HG02852 (cell line): Measurements from ENCODE around the gene CIROP.
"Not testable (repeated sequence)": the region's sequence is repeated elsewhere in the genome, so short reads cannot be mapped to it uniquely, and the experiment has no call there.

ENCODE experiments used
- ATAC-seq: cut with Tn5 transposase; IDR thresholded peaks from one replicate; pipeline ENCODE4 v1.9.1; 2021; ENCODE audit warnings: mild to moderate bottlenecking, moderate library complexity; ENCODE audit not compliant: unreplicated experiment

CIROP gene

DNA sequence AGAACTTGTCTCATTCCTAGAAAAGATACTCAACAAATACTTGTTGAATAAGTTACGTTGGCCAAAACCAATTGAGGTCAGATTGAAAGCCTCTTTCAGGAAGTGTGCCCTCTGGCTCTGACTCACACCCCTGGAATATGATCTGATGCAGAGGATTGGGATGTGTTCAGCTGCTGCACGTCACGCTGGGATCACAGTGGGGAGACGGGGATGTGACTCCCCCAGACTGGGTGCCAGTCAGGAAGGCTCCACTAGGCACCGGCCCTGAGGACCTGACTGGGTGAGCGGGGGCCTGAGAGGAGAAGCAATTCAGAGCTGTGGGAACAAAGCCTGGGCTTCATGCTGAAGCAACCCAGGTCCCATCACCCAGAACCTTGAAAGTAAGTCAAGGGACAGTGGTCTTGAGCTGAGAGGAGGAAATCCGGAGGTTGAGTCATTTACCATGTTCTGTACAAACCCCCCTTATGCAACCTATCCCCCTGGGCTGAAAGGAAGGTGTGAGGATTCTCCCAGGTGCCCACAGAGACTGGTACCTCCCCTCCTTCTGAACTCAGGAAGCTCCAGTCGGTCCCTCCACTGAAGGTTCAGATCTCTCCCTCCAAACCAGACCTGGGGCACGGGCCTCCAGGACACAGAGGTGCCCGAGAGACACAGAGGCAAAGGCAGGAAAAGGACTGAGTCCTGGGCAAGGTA lies 10.4 kb upstream of the CIROP start:
- ATAC-seq = no peak

DNA sequence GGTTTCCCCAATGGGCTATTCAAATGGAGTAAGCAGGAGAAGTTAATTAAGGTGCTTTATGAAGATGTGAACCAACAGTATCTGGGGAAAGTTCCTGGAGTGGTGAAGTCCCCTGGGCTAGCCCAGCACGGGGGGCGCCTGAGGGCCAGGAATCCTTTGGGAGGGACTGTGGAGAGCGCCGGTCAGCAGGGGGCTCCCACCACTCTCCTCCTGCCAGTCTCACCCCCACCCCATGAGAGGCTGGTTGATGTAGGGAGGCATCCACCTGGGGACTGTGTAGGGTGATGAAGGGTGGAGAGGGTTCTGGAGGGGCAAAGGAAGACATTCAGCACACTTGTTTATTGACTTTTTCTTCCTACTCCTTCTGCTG lies 9.9 kb upstream of the CIROP start:
- ATAC-seq = no peak

DNA sequence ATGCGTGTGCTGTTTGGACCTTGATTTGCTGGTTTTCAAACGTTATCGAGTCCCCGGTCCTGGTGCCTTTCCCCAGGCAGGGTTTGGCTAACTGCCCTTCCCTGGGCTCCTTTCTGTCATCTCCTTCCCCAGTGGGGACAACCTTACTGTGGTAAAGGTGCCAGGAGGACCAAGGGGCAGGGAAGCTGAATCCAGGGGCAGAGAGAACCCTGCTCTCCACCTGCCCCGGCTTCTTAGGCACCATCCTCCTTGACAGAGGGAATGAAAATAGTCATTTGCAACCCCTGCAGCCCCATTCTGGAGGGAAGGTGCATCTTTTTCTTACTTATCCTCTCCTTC lies 9.3 kb upstream of the CIROP start:
- no peak for ATAC-seq

DNA sequence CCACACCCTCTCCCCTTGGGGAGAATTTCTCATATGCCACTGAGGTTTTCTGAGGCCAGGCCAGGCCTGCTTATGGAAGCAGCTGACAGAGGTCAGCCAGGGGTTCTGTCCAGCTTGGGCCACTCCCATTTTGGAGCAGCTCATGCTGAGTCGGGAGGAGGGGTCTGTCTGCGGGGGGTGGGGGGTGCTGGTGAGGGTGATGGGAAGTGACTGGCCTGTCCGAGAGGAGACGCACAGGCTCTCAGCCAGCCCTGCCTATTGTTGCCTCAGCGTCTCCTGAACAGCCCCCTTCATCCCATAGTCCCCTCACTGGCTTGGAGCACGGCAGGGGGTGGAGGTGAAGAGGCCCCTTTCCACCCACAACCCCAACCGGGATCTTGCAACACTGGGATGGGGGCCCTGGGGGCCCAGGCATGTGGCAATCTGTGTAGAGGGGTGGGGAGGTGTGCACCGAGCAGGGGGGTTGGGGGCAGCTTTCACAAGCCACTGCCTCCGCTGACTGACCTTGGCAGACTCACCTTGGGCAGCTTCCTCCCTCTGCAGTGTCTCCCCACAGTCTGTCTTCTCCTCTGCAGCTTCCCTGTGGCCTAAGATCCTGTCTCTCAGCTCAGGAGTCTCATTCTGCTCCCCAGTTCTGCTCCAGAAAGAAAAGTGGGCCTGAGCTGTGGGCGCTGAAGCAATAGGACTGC lies 8.8 kb upstream of the CIROP start:
- ATAC-seq = no peak

DNA sequence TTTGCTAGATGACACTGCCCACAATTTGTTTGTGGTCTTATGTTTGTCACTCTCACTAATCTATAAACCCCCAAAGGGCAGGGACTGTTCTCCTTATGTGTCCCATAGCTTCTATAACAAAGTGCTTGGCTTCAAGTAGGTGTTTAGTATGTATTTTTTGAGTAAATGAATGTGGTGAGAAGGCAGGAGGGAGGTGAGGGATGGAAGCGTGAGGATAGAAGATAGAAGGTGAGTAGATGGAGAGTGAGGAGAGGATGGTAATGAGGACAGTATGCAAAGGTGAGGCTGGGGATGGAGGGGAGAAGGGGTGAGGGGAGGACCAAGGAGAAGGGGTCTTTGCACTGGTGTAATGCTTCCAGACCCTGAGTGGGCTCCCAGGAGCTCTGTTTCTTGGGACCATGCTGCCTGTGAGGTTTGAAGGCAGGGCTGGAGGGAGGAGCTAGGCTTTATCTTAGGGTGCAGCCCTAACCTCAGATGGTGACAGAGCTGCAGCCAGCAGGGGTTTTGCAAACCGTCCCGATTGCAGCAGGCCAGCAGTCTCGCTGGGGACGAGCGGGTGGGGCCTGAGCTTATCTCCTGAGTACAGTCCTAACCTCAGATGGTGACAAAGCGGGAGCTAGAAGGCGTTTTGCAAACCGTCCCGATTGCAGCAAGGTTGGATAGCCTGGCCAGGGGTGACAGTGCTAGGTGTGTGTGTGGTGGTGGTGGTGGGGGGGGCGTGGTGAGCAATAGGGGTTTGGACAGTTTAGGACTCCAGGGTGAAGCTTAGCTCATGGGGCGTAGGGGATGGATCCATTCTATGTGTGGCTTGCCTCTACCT lies 7.8 kb upstream of the CIROP start:
- no peak for ATAC-seq

DNA sequence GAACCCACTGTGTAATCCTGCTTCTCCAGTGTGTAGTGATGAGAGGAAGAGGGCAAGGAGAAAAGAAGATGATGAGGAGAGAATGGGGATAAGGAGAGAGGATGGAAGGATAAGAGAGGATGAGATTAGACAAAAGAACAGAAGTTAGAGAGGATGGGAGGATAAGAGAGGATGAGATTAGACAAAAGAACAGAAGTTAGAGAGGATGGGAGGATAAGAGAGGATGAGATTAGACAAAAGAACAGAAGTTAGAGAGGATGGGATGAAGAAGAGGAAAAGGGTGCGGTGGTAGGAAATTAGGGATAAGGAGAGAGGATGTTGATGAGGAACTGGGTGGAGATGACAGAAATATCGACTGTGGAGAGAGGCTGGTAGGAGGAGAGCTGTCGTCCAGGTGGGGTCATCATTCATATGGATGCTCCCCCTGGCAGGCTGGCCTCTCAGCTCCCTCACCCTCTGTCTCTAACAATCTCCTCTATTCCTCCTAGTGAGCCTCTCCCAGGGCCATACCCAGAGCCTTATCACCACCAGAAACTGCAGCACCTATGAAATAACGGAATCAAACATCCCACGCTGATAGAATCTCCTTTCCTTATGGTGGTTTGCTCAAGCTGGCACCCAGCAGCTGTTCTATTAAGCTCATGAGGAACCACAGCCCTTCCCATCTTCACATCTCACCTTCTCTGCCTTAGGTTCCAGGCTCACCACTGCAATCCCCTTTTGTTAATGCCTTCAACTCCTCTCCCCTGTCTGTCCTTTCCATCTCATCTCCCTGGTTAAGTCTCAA lies 6.0 kb upstream of the CIROP start:
- ATAC-seq = no peak

DNA sequence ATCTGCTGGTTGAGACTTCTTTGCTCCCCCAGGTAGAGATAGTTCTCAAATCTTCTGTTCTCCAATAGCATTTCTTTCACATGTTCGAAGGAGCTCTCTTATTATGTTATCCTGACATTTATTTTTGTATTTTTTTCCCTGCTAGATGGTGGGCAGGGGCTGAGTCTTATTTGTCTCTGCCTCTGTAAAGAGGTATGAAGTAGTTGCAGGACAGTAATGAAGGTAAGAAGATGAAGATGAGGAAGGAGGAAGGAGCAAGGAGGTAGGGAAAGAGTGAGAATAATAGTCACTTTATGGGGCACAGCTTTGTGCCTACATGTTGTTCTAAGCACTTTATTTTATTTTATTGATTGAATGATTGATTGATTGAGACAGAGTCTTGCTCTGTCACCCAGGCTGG lies 5.0 kb upstream of the CIROP start:
- ATAC-seq = no peak

DNA sequence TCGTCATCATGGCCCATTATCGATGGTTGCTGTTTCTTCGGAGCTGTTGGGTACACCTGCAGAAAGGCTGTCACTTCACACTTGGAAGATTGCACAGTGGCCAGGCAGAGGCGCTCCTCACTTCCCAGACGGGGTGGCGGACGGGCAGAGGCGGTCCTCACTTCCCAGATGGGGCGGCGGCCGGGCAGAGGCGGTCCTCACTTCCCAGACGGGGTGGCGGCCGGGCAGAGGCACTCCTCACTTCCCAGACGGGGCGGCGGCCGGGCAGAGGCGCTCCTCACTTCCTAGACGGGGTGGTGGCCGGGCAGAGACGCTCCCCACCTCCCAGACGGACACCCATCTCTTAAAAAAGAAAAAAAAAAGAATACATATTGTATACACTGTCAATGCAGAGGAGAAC lies 3.4 kb upstream of the CIROP start:
- ATAC-seq = not testable (repeated sequence)

DNA sequence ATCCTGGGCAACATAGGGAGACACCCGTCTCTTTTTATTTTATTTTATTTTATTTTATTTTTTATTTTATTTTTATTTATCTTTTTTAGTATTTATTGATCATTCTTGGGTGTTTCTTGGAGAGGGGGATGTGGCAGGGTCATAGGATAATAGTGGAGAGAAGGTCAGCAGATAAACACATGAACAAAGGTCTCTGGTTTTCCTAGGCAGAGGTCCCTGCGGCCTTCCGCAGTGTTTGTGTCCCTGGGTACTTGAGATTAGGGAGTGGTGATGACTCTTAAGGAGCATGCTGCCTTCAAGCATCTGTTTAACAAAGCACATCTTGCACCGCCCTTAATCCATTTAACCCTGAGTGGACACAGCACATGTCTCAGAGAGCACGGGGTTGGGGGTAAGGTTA lies 2.8 kb upstream of the CIROP start:
- ATAC-seq = not testable (repeated sequence)

DNA sequence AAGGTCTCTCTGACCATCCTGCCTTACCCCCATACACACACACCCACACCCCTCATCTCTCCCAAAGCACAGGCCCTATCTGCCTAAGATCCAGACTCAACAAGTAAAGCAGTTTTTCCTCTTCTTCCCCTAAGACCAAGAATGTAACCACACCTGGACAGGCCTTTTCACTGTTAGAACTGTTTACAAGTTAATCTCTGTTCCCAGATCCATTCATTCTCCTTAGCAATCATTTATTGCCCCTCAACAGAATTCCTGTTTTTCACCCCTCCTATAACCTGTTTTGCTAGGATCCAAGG lies 1.9 kb upstream of the CIROP start:
- no peak for ATAC-seq

DNA sequence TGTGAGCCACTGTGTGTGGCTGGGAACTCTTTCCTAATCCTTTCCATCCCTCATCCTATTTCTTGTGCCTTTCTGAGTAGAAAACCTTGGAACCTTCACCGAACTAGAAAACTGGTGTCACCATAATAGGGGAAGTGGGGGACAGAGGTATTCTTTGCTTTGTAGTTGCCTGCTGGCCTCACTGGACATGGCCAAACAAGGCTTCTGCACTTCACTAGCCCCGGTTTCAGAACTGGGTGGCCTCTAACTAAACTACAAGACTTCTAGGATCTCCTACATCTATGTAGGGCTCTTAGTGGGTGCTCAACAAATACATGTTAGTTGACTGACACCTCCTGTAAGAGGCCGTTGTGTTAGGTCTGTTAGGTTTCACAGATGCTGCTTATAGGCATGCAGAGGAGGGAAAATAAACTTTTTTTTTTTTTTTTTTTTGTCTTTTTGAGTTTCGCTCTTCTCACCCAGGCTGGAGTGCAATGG lies 597 bp upstream of the CIROP start:
- ATAC-seq = no peak

DNA sequence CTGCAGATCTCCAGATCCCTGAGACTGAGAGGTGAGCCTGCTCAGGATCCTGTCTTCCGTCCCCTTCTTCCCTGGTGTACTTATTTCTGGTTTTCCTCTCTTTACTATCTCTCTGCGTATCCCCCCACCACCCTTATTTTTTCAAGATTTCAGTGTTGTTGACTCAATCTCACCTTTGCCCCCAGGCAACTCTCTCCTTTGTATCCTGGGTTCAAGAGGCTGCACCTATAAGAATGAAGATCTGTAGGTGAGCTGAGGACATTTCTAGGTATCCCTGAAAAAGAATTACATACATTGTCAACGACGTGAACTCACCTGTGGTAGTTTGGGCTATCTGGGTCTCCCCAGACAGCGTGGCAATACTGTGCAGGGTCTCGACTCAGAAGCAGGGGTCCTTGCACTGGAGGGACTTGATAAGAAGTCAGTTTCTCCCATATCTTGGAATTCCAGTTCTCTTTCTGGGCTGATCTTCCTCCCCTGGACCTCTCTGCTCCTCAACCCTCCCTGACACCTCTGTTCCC lies 659 bp downstream of the CIROP start:
- ATAC-seq = no peak

DNA sequence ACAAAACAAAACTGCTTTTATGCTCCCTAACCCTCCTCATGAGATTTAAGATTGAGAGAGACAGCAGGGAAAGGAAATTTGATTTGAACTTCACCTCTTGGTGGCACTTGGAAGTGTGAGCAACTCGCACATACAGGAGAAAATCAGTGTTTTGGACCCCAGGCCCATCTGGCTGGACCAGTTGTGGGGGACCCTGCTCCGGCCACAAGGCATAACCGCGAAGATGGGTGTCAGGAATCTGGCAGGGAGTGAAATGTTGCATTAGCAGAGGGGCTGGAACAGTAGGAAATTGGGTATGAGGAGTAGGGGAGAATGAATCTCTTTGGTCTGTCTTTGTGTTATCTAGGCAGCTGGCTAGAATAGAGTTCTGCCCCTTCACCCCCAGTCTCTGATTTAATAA lies 1.2 kb downstream of the CIROP start:
- ATAC-seq = no peak

DNA sequence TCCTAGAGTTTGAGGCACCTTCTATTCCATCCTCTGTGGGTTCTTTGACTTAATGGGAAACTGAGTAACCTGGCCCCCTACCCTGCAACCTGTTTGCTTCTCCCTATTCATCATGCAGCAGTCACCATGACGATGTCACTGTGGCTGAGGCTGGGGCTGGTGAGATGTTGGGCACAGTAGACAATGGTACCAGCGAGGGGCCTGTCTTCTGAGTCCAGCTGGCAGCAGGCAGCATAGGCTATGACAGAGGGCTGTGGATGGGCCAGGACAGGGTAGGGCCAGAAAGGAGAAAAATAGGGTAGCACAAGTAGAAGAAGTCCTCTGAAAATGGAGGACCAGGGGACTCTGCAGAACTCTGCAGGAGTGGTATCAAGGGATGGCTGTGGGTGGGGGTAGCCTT lies 2.0 kb downstream of the CIROP start:
- ATAC-seq = no peak

DNA sequence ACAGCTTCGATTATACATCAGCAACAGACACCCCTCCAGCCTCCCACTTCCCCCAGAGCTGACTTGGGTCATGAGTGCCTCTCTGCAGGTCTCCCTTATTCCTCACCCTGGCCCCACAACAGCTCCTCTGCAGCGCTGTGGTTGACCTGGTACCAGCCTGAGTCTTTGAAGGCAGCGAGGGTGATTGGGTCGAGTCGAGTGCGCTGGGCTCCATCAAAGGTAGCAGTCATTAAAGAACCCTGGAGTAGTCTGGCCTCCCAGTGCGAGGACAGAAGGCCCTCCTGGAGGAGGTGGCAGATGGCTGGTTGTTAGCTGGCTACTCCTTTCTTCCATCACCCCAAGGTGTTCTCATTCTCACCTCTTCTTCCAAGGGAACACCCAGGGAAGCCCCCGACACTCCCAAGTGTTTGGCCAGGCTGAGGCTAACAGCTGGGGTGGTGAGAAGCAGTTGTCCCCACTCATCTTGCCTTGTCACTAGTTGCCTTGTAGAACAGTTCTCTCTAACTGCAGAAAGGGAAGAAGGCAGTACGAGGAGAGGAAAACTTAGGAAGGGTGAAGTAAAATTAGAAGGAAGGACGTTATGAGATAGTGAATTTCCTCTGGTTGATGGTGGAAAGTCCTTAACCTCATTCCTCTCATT lies 2.7 kb downstream of the CIROP start:
- no peak for ATAC-seq

DNA sequence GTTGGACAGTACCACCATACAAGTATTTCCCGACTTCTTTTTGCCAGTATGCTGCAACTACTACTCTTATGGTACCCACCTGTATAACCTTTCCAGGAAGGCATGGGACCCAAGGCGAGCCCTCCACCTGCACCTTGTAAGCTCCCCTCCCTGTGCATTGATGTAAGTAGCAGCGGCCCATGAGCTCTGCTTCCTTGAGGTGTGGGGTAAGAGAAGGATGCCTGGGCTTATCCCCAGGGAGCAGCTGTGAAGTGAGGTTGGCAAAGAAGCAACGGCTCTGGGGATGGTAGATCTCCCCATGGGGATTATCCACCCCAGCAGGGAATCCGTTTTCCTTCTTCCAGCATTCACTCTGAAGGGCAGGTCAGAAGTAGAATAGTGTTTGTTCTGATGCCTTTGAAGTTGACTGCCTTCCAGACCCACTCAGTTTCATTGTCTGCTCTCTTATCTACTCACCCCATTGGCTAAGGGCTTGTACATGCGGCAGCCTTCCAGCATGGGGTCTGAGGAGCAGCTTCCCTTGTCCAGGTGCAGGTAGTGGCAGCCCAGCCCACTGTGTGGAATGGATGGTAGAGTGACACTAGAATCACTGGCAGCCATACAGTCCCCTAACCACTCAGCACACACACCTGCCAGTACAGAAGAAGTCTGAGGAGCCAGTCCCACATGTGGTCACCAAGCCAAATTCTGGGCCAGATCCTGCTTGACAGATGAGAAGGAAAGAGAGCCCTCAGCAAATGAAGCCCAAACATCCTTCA lies 3.4 kb downstream of the CIROP start:
- ATAC-seq = no peak

DNA sequence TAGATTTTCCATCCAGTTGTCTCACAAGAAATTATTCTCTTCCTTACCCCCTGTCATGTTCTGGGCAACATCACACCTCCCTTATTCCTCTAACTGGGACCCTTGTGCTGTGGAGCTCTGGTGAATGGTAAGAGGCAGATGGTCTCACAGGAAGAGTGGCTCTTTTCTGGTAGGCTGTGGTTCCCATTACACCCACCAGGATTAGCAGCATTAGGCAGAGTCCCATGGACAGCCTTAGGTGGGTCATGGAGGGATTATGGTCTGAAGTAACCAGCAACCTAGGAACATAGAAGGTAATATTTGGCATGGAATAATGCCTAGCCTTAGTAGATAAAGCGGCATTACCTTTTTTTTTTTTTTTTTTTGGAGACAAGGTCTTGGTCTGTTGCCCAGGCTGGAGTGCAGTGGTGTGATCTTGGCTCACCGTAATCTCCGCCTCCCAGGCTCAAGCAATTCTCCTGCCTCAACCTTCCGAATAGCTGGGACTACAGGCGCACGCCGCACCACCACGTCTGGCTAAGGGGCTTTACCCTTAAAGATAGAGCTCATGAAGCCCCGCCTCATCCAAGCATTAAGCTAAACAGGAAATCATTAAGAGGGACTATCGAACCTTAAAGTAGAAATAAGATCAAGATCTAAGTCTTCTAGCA lies 5.5 kb downstream of the CIROP start:
- no peak for ATAC-seq

DNA sequence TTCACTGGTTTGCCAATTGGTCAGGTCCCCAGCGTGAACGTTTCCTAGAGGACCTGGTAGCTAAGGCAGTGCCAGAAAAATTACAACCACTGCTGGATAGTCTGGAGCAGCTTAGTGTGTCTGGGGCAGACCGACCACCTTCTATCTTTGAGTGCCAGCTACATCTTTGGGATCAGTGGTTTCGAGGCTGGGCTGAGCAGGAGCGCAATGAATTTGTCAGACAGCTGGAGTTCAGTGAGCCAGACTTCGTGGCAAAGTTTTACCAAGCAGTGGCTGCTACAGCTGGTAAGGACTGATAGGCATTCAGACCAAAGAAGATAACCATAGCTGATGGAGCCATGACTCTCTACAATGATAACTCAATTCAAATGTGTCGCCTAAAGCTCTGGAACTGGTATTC lies 7.0 kb downstream of the CIROP start:
- no peak for ATAC-seq
